HG02588 (cell line): ENCODE measurements around the gene LYRM1.
"Not testable (repeated sequence)": the region's sequence is repeated elsewhere in the genome, so short reads cannot be mapped to it uniquely, and the experiment has no call there.

Experiments used
- ATAC-seq: cut with Tn5 transposase; IDR thresholded peaks from one replicate; pipeline ENCODE4 v1.9.1; 2021; ENCODE audit warnings: mild to moderate bottlenecking, moderate library complexity; ENCODE audit not compliant: unreplicated experiment

LYRM1 gene, protein sequence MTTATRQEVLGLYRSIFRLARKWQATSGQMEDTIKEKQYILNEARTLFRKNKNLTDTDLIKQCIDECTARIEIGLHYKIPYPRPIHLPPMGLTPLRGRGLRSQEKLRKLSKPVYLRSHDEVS

DNA sequence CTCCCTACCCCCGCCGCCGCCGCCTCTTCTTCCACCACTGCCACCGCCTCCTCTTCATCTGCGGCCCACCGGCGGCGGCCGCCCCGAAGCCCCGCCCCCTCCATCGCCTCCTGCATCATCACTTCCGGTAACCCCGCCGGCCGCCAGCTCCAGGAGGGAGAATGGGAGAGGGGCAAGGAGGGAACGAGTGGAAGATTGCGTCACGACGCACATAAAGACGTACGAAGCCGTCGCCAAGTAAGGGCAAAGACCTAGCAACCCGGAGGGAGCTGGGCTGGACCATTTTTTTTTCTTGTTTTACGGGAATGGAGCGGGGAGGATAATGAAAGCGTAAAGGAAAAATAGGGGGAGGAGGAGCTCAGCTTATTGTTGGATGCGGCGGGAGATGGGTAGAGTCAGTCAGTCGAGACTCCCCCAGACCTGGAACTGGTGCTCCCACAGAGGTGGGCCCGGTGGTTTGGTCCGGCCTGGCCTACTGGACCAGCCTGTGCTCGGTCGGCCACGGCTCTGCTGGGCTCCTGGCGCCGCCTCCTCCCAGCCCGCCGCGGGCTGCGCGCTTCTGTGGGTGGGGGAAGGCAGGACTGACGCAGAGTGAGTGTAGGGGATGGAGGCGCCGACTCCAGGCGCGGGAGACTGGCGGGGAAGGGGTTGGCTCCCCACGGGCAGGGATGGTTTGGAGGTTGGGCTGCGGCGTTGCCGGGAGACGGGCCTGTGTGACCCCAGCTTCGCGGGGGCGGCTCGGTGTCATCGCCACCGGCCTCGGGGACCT is at the start of gene LYRM1, which contains the start of gene DCUN1D3:
TSS of gene LYRM1 (plus strand) at position 473 of the 769 bp plus-strand sequence. CDS start 14,785 bp downstream, outside the sequence.
TSS of gene DCUN1D3 (minus strand) at position 60 of the 769 bp plus-strand sequence. CDS start 37,820 bp downstream, outside the sequence.
- peak; percentile 70 for ATAC-seq

DNA sequence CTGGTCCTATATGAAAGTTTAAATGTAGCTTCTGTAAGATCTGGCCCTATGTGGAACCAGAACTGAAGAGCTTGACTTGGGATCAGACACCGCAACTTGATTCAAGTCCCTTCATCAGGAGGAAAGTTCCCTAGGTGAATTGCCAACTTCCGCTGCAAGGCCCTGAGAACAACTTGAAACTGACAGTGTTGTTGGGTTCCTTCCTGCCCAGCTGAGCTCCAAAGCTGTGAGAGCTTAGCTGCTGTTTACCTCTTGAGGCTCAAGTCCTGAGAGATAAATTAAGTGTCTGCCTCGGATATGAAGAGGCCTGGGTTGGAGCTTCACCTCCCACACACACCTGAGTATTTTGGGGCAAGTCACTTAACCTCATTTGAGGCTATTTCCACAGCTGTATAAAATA is 49.6 kb upstream of the LYRM1 start:
- no peak for ATAC-seq

DNA sequence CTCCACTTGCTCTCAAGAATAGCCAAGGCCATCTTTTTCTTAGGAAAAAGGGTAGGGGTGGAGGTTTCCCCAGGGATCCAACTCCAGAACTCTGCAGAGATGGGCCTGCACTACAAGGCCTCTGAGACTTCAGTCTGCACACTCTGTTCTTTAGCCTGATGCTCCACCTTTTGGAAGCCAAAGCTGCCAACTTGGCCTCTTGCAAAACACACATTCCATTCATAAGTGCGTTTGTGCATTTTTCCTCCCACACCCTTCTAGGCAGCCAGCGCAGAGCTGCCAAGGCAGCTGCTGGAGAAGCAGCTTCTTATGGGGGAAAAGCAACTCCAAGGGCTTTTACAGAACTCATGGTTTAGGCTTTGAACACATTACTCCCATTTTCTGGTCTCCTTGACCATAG is 49.0 kb upstream of the LYRM1 start:
- ATAC-seq, result no peak

DNA sequence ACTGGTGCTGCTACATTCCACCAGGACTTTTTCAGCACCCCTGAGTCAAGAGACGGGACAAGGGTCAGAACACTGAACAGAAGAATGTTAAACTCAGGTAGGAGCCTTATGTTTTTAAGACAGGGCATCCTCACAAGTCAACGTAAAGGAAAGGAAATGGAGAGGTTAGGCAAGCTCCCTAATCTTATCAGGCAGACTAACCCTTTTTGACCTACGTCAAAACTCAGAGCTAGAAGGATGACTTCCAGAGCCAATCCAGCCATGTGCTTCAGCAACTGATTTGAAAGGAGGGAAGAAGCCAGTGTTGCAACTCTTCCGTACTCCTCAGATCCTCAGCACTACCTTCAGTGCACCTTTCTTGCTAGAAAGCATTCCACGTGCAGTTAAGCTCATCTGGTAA is 47.4 kb upstream of the LYRM1 start:
- no peak for ATAC-seq

DNA sequence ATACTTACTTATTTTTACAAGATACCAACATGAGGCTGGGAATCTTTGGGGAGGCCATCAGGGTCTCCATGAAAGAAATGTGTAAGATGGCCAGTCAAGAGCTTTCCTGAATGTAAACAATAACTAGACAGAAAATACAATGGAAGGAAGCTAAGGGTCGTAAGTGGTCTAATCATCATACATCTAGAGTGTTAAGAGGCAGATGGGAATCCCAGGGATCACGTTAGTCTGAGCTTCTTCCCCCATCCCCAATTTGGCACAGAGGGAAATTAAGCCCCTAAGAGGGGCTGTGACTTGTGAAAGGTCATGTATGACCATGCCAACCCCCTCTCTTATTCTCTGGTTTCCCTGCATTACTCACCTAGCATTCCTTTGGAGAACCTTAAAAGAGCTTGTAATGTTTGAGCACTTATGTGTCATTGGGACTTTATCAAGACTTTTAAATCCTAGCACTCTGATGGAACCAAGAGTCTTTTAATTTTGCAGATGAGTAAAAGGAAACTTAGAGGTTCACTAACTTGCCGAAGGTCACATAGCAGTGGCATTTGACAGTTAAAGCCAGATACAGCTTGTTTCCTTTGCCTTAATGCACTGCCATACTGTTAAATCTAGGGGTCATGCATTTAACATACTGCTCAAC is 46.5 kb upstream of the LYRM1 start:
- ATAC-seq, result no peak

DNA sequence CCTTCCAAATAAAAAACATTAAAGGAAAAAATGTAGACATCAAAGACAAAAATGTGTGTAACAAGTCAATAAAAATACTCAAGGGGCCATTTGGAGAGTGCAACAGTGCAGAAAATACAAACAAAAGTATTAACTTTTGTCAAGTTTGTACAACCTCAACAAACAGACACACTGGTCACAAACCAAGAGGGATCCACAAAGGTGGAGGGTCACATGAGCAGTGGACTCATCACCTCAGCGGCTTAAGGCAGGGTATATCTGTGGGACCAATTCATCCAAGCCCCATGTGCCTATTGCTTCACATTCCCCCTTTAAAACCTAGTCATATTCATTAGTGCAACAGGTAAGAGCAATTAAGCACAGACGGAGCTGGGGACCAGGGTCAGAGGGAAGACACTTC is 45.6 kb upstream of the LYRM1 start:
- ATAC-seq, result no peak

DNA sequence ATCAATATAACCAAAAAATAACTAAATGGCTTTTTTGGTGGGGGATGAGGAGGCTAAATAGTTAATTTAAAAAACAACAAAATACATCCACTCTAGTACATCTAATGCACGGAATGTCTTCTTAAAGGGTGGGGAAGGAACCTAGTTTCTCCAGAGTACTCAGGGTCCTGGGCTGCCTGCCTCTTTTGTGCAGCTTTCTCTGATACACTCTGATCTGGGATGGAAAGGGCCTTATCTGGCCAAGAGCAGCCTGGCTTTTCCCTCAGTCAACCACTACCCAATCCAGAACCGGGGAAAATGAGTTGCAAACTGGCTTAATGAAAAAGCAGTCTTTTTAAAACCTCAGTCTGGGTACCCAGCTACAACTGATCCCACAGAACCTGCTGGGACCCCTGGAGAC is 43.3 kb upstream of the LYRM1 start:
- no peak for ATAC-seq

DNA sequence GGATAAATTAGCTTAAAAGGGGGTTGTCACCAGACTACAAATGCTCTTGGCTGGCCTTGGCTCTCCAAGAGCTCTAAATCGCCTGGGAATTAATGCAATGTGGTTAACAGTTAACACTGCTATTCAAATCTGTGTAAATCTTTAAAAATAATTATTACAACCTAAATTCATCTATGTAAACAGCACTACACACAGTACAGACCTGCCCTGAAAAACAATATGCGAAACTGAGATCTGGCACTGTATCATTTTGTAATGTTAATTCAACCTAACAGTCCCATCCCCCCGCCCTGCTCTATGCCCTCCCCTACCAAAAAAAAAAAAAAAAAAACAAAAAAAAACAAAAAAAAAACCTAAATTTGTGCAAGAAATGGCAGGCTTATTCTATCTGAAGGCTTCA is 41.3 kb upstream of the LYRM1 start:
- no peak for ATAC-seq

DNA sequence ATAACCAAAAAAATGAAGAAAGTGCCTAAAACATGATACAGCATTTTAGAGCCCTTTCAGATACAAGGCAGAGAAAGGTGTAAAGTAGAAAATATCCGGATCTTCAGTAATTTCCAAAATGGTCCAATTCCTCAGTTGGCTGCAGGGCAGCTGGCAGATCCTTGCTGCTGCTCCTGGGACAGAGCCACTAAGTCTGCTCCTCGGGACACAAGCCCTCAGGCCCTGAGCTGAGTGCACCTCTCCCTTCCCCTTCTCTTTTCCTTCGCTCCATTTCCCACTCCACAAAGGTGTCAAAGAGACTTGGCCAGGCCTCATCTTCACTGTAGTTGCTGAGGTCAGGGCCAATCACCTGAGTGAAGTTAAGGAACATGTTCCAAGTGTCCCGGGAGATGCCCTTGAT is 40.9 kb upstream of the LYRM1 start:
- no peak for ATAC-seq

DNA sequence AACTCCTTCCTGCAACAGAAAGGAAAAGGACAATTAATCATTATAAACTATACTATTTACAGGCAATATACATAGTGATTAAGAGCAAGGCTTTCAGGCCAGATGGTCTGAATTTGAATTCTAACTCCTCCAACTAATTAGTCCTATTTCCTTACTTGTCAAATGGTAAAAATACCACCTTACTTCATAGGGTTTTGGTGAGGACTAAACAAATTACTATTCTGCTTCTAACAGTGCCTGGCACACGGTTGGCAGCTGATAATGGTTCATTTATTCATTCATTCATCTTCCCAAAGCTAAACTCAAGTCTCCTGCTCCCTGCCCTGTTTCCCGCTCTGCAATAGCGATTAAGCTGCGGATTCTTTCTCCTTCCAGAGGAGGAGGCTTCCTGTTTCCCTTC is 40.2 kb upstream of the LYRM1 start:
- ATAC-seq, result no peak

DNA sequence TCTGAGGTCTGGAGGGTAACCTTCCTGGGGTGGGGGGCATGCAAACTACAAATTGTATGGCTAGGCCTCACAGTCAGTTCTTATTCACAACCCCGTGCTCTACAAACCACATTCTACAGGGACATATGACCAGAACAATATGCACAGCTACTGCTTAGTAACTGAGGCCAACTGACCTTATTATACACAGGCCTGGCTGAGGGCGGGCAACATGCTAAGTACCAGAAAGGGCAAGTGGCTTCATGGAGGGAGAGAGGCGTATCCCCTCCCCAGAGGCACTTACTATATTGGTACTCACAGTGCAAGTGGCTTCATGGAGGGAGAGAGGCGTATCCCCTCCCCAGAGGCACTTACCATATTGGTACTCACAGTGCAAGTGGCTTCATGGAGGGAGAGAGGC is 39.6 kb upstream of the LYRM1 start:
- ATAC-seq, result not testable (repeated sequence)

DNA sequence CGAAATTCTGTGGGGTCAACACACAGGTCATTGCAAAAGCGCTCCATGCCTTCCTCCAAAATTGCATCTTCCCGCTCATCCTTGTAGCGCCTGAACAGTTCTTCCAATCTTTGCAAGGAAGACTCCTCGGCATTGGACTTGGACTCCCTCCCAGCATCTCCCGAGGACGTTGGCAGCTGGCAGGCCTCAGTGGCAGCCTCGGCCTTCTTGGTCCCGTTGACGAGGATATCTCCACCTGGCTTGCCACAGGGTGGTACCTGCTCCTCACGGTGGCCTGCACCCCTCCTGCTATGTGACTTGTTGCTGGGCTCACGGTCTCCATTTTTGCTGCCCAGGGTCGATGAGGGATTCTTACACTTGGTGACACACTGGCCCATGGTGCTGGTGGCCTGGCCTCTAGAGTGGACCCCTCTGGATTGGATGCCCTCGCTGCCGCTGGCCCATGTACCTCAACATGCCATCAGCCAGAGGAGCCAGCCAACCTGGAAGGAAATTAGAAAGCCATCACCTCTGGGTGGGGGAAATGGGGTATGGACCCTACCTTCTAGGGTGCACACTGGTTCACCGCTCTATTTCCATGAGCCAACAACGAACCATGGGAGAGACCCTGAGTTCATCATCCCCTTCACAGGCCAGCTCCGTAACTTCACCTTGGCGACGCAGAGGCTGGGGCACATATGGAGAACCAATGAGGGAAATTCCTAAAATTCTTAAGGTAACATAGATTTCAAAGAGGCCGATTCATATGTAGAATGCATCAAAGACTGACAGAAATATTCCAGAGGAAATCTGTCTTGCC is 38.2 kb upstream of the LYRM1 start:
- ATAC-seq, result no peak

DNA sequence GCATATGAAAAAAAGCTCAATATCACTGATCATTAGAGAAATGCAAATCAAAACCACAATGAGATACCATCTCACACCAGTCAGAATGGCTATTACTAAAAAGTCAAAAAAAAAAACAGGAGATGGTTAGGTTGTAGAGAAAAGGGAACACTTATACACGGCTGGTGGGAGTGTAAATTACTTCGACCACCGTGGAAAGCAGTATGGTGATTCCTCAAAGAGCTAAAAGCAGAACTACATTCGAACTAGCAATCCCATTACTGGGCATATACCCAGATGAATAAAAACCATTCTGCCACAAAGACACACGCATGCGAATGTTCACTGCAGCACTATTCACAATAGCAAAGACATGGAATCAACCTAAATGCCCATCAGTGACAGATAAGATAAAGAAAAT is 36.2 kb upstream of the LYRM1 start:
- ATAC-seq, result not testable (repeated sequence)

DNA sequence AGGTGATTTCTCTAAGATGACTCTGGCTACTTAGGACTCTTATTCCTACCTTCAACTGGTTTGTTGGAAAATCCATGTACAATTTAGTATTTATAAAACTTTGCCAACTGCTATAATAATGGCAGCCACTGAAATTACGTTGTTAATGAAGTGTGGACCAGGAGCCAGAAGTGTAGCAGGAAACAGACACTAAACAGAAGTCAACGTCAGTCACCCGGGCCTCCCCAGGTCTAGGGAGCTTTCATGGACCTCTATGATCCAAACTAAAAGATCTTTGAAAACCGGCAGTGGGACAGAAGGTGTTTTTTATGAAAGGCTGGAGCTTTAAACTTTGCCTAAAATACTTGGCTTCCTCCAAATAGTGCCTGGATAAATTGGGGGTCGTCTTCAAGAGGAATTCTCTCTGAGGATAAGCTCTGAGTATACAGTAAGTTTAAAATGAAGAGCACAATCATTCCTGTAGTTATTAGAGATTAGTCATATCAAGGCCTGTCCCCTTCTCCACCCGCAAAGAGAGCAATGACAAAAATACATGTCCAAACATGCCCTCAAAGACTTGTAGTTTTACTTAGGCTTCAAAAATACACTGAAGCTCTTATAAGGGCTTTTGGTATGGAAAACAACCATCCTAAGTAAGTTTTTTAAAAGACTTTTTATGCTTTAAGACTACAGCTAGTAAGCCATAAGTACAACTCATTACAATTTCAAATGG is 35.0 kb upstream of the LYRM1 start:
- ATAC-seq, result peak; percentile 81

DNA sequence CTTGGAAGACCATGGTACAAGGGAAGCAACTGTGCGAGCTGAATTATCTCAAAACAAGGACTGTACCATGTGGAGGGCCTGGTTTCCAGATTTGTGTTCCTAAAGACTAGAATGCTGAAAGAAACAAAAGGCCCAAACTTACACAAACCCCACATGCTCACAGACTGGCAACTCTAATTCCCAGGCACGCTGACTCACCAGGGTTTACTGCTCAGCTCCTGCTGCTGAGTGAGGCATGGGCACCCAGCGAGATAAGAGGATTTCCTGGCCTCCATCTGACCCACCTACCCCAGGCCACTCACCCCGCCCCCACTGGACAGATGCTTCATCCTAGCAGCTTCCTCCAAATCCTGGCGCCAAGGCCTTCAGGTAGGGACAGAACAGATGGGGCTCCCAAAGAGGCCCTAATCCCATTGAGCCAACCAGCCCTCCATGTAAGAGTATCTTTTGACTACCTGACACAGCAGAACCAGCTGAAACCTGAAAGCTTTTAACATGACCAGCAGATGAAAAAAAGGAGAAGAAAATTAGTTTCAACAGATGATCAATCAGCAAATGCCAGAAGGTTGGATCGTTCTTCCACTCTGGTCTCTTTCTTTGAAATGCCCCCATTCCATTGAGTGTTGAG is 34.3 kb upstream of the LYRM1 start:
- no peak for ATAC-seq

DNA sequence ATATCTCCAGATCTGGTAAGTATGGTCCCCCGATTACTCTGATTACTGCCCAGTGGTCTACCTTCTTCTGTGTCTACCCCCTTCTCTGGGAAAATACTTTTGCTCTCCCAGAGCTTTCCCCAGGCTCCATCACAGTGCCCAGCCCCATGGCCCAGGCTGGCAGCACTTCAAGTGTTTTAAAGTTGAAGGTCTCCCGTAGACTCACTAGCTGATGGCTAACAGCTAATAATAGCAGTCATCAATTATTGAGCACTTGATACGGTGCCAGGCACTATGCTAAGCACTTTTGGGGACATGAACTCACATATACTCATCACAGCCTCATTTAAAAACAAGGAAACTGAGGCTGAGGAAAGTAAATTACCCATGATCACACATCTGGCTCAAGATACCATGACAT is 33.8 kb upstream of the LYRM1 start:
- ATAC-seq, result no peak

DNA sequence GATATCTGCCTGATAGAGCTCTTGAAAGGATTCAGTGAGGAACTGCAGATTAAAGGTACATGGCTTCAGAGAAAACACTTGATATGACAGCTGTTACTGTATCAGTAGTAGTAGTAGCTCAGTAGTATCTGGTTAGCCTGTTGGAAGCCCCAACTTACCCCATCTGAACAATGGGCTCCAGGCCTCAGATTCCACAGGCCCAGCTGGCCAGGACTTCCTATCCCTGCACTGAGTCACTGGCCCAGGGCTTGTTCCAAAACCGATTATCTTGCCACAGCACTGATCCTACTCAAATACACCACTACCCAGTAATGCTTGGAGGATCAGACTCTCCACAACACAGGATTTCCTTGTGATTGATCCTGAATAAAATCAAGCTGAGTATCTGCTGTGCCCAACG is 33.0 kb upstream of the LYRM1 start:
- ATAC-seq, result no peak

DNA sequence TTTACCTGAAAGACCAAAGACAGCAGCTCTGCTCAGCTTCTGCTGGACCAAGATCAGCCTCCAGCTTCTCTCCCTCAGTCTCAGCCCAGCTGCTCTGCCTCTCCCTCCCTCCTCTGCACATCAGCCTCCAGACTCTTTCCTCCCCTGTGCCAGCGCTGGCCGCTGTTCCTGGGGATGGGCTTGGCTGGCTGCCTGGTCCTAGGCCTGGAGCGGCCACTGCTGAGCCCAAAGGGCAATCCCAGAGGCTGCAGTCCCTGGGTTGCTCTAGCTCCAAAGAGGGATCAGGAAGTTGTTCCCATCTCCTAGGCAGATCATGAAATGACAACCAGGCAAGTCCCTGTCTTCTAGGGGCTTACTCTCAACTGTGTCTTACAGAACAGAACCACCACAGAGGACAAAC is 31.7 kb upstream of the LYRM1 start:
- no peak for ATAC-seq

DNA sequence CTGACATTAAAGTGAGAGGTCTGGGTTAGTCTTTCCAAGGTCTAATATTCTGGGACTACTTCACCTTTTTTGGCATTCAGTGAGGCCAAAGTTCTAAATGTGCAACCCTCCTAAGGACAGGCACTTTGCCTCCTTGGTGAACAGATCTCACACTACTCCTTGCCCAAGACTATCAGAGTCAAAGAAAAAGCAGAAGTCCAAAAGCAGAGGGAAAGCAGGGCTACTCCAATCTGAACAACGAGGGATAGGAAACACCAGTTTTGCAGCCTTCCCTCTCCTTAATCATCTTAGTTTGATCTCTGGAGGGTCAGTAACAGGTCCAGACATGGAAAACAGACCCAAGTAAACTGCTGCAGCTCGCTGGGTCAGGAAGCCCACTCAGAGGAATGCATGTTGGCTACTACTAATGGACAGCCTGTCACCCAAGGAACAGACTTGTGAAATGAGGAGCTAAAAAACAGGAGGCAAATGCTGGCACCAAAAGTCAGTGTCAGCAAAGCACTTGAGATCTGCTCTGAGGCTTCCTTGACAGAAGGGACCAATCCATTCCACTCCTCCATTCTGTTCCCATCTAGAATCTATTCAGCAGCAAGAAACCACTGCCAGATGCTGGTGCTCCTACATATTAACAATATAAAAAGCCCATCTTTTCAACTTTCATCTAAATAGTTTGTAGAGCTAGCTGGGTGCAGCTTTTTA is 30.3 kb upstream of the LYRM1 start:
- ATAC-seq, result no peak

DNA sequence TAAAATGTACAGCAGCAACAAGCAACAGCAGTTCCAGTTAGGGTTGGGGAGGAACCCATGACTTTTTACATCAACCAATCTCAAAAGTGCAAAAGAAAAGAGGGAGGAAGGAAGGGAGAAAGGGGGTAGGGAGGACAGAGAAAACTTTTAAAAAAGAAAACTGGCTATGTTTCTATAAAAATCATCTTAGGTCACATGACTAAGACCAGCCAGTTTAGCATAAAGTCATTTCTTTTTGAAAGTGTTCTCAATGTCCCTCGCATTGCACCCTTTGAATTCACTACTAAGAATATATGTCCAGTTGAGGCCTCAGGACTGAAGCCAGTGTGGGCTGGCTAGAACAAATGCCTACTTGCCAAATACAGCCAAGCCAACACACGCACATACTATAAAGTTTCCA is 29.3 kb upstream of the LYRM1 start:
- ATAC-seq, result no peak
